ENCODE results near the gene ICAM5. TPM values are rescaled to one million over a fixed set of nuclear protein-coding genes. Genes with fewer than 3 reads are reported as not detected.

ICAM5 gene
- total and polyA plus RNA-seq, 9 of the 15 experiments (the other 6 are each of a cell fraction or from before 2014, with no cell fraction given), result 0.10 to 114 (median 13.7) TPM

GRCh38 chr19:10289167-10289835, 451 bp upstream of the ICAM5 start (continued):
- TF ChIP-seq XRCC5 (IDR thresholded peaks at IDR 0.05; ENCODE audit: low read depth, low read length), result peak; percentile 25; the same call in 1 of the 2 replicates
- TF ChIP-seq FOXO4 (CRISPR knock-in tag; IDR thresholded peaks at IDR 0.05), result 0 out of 2 replicates have a peak, but pooled peaks have one; percentile 34
- TF ChIP-seq ZNF395 (CRISPR knock-in tag; IDR thresholded peaks at IDR 0.05), result no peak
- TF ChIP-seq RNF219 (CRISPR knock-in tag; IDR thresholded peaks at IDR 0.05), result no peak
- TF ChIP-seq DMBX1 (CRISPR knock-in tag; IDR thresholded peaks at IDR 0.05; ENCODE audit: borderline replicate concordance), result no peak
- no peak; the same call in 1 of the 2 replicates for TF ChIP-seq GTF2F1 (IDR thresholded peaks at IDR 0.05; ENCODE audit: low read depth, low read length)
- TF ChIP-seq MXI1 (IDR thresholded peaks at IDR 0.05; ENCODE audit: low read depth, low read length), result peak; percentile 91
- TF ChIP-seq ZNF830 (CRISPR knock-in tag; IDR thresholded peaks at IDR 0.05), result peak; percentile 39; the same call in 1 of the 2 replicates
- TF ChIP-seq ARID4B (CRISPR knock-in tag; IDR thresholded peaks at IDR 0.05), result peak; percentile 18; the same call in 1 of the 2 replicates
- TF ChIP-seq NCOA2 (IDR thresholded peaks at IDR 0.05; ENCODE audit: partially characterized antibody in 2 of 2), result no peak
- no peak for TF ChIP-seq NFRKB (IDR thresholded peaks at IDR 0.05; ENCODE audit: low read depth)
- TF ChIP-seq ZNF444 (CRISPR knock-in tag; IDR thresholded peaks at IDR 0.05), result no peak
- peak; percentile 92 for TF ChIP-seq MYC (IDR thresholded peaks at IDR 0.05; ENCODE audit: low read depth, low read length)
- peak; percentile 94 for TF ChIP-seq MYC (CRISPR knock-in tag; IDR thresholded peaks at IDR 0.05; ENCODE audit: borderline replicate concordance, low read depth)
- no peak for TF ChIP-seq CBX8 (IDR thresholded peaks at IDR 0.05; ENCODE audit: borderline replicate concordance, extremely low read depth, low read depth, low read length, poor library complexity, severe bottlenecking)
- TF ChIP-seq ZFX (CRISPR knock-in tag; IDR thresholded peaks at IDR 0.05), result peak; percentile 50

Measured in K562 (cell line).